GM21381 (cell line): Measurements from ENCODE around the gene REP15.
"Not testable (repeated sequence)": the region's sequence is repeated elsewhere in the genome, so short reads cannot be mapped to it uniquely, and the experiment has no call there.

ENCODE experiments used
- ATAC-seq: cut with Tn5 transposase; IDR thresholded peaks from one replicate; pipeline ENCODE4 v1.9.1; 2021; ENCODE audit warnings: mild to moderate bottlenecking, moderate library complexity; ENCODE audit not compliant: unreplicated experiment

REP15 gene, protein sequence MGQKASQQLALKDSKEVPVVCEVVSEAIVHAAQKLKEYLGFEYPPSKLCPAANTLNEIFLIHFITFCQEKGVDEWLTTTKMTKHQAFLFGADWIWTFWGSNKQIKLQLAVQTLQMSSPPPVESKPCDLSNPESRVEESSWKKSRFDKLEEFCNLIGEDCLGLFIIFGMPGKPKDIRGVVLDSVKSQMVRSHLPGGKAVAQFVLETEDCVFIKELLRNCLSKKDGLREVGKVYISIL

DNA sequence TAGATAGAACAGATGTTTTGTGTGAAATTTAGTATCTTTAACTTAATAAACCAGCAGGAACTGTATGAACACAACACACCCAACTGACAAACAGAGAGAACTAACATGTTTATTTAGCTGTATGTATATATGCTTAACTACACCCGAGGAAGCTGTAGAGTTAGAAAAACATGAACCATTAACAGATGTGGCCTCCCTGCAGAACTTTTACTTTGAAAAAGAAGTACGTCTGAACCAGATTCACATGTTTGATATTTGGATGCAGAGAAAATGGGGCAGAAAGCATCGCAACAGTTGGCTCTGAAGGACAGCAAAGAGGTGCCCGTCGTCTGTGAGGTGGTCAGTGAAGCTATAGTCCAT lies at the start of gene REP15:
TSS of gene REP15 (plus strand) at position 155 of the 360 bp plus-strand sequence. CDS start at position 271, 116 bp downstream.
- ATAC-seq, result no peak

DNA sequence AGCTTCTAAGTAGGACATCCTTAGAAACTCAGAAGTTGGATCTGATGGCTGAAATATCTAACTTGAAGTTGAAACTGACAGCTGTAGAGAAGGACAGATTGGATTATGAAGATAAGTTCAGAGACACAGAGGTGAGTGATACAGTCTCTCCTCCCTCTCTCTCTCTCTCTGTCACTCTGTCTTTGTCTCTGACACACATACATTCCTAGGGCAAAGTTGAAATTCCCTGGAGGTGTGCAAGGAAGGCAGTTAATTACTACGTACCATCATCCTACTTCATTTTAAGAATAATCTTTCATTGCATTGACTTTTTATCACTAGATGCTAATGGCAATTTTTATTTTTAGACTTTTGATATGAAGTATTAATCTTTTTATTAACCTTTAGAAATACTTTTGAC lies 46.2 kb upstream of the REP15 start:
- no peak for ATAC-seq

DNA sequence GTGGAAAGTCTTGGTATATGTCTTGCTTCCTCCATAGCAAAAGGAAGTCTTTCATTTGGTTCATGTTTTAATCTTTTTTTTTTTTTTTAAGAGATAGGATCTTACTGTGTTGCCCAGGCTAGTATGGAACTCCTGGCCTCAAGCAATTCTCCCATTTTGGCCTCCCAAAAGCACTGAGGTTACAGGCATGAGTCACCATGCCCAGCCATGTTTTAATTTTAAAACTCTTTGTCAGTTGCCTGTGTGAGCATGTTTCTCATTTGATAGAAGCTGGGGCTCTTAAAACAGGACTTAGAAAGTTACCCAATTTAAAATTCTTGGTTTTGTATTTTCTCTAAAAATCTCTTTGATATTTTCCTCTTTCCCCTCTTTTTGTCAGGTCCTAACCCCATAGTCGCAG lies 45.0 kb upstream of the REP15 start:
- no peak for ATAC-seq

DNA sequence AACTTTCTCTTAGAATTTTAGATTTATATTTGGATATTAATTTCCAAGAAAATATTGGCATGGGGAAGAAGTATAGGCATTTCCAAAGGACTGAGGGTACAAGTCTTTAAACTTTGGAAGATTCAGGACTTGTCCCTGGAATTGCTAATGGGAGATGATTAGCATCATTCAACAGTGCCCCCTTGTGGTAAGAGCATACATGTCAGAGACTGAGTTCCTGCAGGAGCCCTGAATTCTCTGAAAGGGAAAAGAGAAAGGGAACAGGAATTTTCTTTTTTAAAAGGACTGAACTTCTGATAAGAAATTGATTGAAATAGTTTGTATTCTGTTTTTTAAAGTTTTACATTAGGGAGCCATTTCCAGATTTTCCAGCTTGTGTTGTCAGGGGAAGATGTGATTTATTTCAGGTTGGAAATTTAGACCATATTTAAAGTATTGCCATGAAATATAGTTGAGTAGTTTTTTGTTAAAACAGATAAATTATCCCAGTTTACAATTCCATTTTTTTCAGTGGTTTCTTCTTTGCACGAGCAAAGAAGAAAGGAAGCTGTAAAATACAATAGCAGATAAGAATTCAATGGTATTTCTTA lies 44.0 kb upstream of the REP15 start:
- ATAC-seq, result no peak

DNA sequence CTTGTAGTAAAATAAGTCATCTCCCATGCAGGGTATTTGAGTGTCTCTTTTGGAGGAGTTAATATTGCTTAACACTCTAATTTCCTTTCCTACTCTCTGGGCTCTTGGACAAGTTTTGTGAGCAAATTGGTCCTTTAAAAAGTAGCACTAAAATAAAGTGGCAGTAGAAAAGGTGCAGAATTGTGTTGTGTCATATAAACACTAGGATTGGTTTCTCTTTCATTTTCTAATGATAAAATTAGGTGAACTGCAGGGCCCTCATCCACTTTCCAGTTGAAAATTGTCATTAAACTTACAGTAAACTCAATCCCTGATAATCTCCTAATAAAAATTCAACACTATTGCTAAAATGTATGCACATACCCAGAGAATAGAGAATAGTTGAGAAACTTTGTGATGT lies 42.6 kb upstream of the REP15 start:
- no peak for ATAC-seq

DNA sequence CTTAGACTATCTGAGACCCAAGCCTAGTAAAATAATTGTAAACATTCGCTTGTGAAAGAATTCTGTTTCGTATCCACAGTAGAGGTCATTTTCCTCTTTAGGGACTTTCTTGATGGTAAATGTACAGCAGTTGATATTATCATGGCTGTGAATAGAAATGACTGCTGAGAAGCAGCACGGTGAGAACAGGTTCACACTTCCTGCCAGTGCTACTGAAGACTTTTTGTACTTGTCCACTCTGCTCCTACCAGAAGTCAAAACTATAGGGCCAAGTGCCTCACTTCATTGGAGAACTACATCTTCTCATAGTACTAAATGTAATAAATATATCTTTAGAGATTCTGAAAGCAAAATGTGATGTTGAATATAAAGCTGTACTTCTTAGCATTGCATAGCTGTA lies 40.8 kb upstream of the REP15 start:
- not testable (repeated sequence) for ATAC-seq

DNA sequence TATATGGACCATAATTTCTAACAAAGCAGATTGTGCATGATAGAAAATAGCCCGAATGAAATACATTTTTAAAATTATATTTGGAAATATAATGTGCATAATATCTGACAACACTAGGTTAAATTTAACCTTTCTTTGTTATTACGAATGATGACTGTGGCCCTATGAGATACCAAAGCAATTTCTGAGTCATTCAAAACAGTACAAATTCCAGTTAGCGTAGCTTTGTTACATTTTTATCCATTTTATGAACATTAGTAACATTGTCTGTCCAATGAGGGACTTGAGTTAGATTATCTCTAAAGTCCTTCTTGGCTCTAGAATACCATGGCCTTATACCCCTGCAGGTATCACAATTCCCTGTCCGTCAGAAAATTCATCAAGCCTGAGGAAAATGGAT lies 39.0 kb upstream of the REP15 start:
- ATAC-seq, result no peak

DNA sequence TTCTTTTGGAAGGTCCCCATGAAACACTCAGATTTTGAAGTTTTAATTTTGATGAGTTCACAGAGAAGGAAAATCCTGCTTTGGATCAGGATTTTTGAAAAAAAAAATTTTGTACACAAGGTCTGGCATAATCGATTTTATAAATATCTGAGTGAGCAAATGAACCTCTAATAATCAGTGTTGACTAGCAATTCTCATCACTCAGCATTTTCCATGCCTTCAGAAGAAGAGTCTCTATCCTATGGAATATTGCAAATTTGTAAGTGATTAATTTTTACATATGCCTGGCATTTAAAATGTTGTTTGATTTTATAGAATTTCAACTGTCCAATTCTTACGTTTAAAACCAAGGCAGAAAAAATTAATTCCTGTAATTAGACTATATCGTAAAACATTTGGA lies 30.5 kb upstream of the REP15 start:
- ATAC-seq, result no peak

DNA sequence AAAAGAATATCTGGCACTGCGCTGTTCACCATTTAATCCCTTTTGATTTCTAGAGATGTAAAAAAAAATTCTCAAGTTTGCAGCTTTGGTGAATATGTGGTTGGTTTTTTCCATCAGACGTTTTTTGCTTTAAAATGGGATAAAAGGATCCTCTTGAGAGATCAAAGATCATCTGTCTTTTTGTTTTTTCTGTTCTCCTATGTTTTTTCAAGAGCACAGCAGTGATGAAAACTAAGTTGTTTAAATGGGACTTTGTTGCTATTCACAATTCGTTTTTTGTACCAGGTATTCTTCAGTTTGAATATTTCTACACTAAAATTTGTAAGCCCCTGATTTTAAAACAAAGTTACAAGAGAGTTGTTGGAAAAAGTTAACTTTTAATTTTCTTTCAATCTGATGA lies 29.7 kb upstream of the REP15 start:
- no peak for ATAC-seq

DNA sequence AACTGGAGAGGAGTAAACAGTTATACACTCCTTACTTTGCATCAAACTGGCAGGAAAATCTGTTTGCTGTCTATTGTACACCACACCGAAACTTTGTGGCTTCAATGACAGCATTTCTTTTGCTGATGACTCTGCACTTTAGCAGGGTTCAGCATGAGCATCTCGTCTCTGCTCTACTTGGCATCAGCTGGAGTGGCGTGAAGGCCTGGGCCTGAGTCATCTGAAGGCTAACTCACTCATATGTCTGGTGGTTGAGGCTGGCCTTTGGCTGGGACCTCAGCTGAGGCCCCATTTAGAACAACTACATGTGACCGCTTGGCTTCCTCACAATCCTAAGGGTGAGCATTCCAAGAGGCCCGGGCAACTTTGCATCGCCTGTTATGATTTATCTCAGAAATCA lies 28.7 kb upstream of the REP15 start:
- no peak for ATAC-seq

DNA sequence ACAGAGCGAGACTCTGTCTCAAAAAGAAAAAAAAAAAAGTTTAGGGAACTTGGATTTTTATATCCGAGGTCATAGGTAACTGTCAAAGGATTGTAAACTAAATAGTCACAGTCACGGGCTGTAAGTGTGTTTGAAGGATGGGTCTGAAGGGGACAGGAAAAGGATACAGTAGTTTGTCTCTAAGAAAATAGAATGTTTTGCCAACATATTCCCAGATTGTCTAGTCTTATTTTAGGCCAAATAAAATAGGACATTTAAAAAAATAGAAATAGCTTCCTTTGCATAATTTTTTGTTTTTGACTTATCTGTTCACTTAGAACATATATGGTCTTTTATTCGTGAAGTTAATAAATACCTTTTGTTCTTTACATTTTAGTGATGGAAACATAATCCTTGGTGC lies 24.2 kb upstream of the REP15 start:
- ATAC-seq, result no peak

DNA sequence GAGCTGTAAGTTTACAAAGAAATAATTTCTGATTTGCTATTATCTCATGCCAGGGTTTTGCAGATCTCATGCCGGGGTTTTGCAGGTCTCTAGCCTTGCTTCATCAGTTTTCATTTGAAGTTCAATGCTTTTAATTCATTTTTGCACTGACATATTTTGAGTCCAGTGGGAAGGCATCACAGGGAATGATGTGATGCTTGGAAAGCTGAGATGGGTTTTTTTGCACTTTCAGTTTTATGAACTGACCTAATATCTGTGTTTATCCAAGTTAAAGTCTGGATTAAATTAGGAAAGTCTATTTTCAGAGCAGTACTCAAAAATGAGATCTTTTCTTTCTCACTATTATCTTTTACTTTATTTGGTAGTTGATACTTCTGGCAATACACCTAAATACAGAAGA lies 23.6 kb upstream of the REP15 start:
- ATAC-seq, result no peak

DNA sequence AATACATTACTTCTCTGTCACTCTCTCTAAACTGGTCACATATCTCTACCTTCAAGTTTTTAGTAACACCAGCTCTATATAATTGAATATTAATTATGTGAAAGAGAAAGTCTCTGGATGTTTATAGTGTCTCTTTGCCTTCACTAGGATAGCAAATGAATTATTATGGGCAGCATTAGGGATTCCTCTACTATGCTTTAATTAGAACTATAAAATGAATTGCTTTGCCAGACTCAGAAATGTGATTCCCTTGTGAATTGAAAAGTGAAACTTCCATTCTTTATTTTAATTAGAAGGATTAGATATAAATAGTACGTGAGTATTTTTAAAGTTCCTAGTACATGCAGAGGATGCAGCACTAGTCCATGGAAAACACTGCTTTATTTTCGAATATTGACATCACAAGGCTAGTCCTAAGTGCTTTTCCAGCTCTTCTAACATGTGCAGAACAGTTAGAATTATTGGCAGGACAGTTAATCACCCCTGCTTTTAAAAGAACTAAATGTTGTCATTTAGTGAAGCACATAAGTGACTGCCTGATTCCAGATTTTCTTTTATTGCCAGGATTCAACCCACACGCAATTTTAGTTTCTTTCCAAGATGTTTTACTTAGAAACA lies 23.0 kb upstream of the REP15 start:
- no peak for ATAC-seq

DNA sequence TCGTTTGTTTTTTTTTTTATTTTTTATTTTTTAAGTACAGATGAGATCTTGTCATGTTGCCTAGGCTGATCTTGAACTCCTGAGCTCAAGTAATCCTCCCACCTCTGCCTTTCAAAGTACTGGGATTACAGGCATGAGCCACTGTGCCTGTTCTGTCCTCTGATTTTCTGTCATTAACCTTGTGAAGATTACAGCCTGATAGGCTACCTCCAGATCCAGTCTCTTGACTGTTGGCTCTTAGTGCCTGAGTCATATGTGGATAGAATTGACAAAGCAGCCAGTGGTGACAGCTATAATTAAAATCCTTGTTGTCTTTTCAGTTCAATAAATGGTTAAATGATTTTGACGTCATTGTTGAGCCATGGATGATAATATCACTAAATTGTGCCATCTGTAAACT lies 21.3 kb upstream of the REP15 start:
- ATAC-seq, result no peak

DNA sequence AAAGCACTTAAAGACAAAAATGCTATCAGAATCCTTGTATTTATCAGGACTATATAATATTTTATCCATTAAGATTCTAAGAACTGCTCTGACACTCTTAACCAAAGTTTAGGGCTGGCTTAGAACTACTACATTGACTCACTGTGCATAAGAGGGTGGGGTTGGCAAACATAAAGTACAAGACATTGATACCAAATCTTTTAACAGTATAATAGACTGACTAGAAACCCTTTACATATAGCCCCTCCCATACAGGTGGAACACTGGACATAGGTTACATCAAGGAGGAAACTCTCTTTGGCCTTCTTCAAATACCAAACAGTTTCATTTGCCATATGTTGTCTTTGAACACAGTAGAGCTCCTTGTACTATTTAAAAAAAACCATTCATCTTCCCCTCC lies 15.6 kb upstream of the REP15 start:
- ATAC-seq, result no peak

DNA sequence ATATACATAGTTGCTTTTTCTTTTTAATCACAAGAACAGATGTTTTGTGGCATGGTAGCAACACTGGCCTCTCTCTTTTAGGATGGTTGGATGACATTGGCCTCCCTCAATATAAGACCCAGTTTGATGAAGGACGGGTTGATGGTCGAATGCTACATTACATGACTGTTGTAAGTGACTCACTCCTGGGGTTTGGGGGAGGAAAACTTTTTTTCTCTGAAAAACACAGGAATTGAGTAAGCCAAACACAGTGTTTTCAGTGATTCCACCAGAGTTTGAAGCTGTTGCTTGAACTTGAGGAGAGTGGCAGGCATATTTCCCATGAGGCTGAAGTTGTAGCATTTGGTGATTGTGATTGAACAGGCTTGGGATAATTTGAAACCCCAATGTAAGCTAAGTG lies 13.7 kb upstream of the REP15 start:
- ATAC-seq, result no peak

DNA sequence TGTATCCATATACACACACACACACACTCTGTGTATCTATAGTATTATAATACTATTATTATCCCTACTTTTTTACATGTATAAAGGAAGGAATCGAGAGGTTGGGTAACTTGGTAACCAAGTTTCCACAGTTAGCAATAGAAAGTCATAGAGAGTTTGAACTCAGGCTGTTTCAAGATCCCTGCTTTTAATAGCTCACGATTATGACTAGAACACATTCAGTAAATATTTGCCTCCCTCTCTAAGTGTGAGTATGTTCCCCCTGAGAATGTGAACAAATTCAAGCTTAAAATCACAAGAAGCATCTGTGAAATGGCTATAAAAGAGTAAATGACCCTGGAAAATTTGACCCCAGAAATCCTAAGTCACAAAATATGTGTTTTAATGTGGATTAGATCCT lies 11.0 kb upstream of the REP15 start:
- no peak for ATAC-seq

DNA sequence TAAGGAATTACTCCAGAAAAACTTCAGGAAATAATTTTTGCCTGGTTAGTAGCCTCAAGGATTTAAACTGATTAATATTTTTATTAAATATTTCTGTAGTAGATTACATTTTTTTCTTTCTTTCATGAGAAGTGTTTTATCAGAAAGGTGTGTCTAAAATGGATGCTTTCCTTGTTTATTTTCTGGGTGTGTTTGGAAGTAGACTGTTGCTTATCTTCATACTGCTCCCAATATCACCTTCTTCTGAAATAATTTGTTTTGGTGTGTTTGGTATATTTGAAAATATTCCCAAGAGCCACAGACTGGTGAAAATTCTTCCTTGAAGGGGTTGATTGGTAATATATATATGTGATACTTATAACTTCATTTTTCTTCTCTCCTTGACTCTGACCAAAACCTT lies 10.1 kb upstream of the REP15 start:
- ATAC-seq, result no peak

DNA sequence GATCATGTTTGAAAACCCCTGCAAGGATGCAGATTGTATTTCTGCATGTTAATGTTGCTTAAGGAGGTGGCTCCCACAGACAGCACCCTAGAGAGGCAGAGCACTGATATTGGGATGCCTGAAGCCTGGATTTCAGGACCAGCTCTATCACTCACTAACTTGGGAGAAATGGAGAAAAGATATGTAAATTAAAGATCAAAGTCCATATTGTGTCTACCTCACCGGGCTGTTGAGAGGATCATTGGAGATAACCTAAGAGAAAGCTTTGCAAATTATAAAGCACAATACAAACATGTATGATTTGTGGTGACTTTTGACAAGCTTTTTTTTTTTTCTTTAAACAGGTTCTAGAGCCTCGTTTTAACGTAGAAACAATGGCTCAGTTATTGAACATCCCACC lies 7.6 kb upstream of the REP15 start:
- no peak for ATAC-seq

DNA sequence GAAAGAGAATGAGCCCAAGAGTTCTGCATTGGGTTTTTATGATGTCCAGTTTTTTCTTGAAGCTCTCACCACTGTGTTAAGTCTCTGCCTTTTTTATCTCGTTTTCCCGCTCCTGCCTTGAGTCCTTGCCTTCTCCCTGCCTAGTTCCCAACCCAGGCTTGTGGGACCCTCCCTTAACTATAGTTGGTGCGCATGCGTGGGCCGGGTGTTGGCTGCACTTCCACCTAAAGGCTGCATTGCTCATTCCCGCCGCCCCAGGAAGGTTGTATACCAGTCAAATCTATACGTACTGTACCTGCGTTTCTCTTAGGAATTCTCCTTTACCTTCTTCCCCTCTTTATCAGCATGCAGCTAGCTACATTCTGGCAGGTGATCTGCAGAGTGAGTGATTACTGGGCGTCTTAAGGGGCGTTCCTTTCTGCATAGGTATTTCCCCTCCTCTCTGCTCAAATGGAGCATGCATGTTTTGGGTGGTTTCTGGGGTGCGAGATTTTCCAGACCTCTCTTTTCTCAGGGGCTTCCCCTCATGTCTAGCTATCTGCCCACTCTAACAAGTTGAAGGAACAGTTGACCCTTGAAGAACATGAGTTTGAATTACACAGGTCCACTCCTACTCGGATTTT lies 6.6 kb upstream of the REP15 start:
- no peak for ATAC-seq

DNA sequence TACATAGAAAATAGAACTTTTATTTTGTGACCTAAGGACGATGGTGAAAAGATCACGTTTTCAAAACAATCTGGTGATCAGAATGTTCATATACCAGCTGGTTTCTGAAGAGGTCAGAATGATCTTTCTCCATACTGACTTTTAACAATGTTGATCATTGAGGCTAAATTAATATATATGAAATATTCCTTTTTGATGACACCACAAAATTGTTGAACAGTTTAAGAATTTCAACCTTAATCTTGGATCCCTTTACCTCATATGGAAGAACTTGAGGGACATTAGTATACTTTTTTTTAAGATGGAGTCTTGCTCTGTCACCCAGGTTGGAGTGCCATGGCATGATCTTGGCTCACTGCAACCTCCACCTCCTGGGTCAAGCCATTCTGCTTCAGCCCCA lies 2.8 kb upstream of the REP15 start:
- ATAC-seq, result no peak

DNA sequence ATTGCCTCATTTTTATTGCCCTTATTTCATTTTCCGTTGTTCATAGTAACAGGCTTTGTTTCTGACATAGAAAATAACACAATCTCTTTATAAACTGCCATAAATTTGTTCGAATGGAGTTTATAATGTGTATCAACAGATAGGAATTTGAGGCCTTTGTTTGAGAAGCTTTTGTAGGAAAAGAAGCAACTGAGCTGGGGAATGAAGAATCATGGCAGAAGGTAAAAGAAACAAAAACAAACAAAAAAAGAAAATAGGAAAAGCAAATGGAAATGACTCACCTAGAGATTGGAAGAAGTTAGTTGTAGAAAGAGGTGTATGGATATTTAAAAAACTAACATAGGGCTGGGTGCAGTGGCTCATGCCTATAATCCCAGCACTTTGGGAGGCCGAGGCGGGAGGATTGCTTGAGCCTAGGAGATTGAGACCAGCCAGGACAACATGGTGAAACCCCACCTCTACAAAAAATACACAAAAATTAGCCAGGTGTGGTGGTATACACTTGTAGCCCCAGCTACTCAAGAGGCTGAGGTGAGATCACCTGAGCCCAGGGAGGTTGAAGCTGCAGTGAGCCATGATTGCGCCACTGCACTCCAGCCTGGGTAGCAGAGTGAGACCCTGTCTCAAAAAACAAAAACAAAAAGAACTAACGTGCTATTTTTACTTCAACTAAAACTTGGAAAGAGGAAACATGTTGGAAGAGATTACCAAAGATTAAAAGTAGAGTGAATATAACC lies 523 bp upstream of the REP15 start:
- no peak for ATAC-seq
